Upper lobe of left lung (tissue), 4 donors: ENCODE data around the gene IGSF3.
"Not testable (repeated sequence)": the region's sequence is repeated elsewhere in the genome, so short reads cannot be mapped to it uniquely, and the experiment has no call there.

Experiments
- CTCF ChIP-seq, 6 experiments: fragments of 450-650 bp in 4 of 6; fragments of 200-600 bp in 2 of 6; sonication (generic) in 2 of 6; IDR thresholded peaks; one replicate each; pipeline ENCODE4 v1.5.1; 2016 to 2019; ENCODE audit warnings: antibody characterized with exemption in 6 of 6
- EP300 ChIP-seq, 4 donors: sonication (generic); formaldehyde crosslinking; IDR thresholded peaks; one replicate each; pipeline ENCODE4 v1.5.1; 2017; ENCODE audit warnings: antibody characterized with exemption in 4 of 4, control low read depth in 2 of 4
- POLR2A ChIP-seq, 4 donors: fragments of 450-650 bp; IDR thresholded peaks; one replicate each; pipeline ENCODE4 v1.5.1; 2016 to 2017; ENCODE audit warnings: antibody characterized with exemption in 4 of 4, mild to moderate bottlenecking in 2 of 4
- POLR2AphosphoS5 ChIP-seq, 2 donors: sonication (generic); formaldehyde crosslinking; IDR thresholded peaks; one replicate each; pipeline ENCODE4 v1.5.1; 2017; ENCODE audit warnings: antibody characterized with exemption in 2 of 2

GRCh38 chr1:116591951-116592605, 75.5 kb downstream of the IGSF3 start:
- TF ChIP-seq CTCF, POLR2AphosphoS5, EP300, POLR2A (IDR thresholded peaks at IDR 0.05): not testable (repeated sequence)
